Muscle layer of colon (tissue), 2 donors: ENCODE results near the gene STMN3.
"Not testable (repeated sequence)": the region's sequence is repeated elsewhere in the genome, so short reads cannot be mapped to it uniquely, and the experiment has no call there.

Experiments
- H3K27ac ChIP-seq: one replicate; pipeline ENCODE4 v1.7.0; 2013; ENCODE audit warnings: low read depth, mild to moderate bottlenecking, low read length, moderate library complexity
- H3K27me3 ChIP-seq, 2 donors: one replicate each; pipeline ENCODE4 v1.7.0; 2013; ENCODE audit warnings: low read length in 2 of 2, mild to moderate bottlenecking in 2 of 2; ENCODE audit not compliant: insufficient read depth in 2 of 2, control insufficient read depth in 1 of 2
- H3K36me3 ChIP-seq: one replicate; pipeline ENCODE4 v1.7.0; 2013; ENCODE audit warnings: mild to moderate bottlenecking, low read length; ENCODE audit not compliant: insufficient read depth
- H3K4me1 ChIP-seq: one replicate; pipeline ENCODE4 v1.7.0; 2013; ENCODE audit warnings: mild to moderate bottlenecking, low read length; ENCODE audit not compliant: insufficient read depth
- H3K4me3 ChIP-seq, 2 donors: one replicate each; pipeline ENCODE4 v1.7.0; 2013; ENCODE audit warnings: low read length in 2 of 2, low read depth in 1 of 2, mild to moderate bottlenecking in 1 of 2, moderate library complexity in 1 of 2
- H3K9ac ChIP-seq: one replicate; pipeline ENCODE4 v1.7.0; 2013; ENCODE audit warnings: low read length
- H3K9me3 ChIP-seq: one replicate; pipeline ENCODE4 v1.7.0; 2013; ENCODE audit warnings: mild to moderate bottlenecking, low read length
- donor health status: abdominal sarcoma.
- donor health status: Adenocarcinoma of cecum.

The STMN3 gene

DNA sequence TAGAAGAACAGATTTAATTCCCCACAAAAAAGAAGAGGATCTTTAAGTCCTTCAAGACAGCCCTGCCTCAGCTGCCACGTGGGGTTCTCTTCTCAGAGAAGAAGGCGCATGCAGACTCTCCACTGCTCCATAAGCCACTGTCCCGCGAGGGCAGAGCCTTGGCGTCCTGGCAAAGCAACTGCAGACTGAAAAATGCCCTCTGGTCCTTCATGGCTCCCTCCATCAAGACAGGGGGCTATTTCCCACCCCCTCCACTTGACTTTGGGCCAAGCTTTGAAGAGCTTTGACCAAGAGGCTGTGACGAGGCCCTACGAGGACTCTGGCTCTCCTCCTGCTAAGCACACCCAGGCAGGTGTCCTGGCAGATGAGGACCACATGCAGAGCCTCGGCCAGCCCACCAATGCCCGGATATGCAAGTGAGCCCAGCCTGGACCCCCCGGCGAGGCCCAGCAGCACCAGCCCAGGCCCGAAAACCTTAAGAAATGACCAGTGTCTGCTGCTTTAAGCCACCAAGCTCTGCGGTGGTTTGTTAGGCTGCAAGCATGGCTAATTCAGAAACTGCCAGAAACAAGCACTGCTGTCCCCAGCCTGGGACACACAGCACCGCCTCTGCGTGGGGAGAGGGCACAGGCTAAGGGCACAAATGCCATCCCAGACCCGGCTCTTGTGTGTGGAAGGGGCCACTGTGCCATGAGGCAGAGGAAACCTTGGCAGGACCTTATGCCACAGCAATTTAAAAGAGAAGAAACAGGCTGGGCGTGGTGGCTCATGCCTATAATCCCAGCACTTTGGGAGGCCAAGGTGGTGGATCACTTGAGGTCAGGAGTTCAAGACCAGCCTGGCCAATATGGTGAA is 42.4 kb downstream of the STMN3 start:
- H3K9me3 ChIP-seq = no peaks in the 10 kb centered on the region
- no peak overlapping the region for H3K9ac ChIP-seq
- no peaks in the 10 kb centered on the region for H3K36me3 ChIP-seq
- no peak overlapping the region for H3K4me3 ChIP-seq
- H3K27ac ChIP-seq = no peak overlapping the region
- no peaks in the 10 kb centered on the region for H3K4me1 ChIP-seq
- no peaks in the 10 kb centered on the region for H3K27me3 ChIP-seq

- Histone ChIP-seq H3K9me3 (no peaks in the 10 kb centered on the region), H3K36me3 (peaks cover 12% of the 10 kb centered on the region), H3K27me3 (no peaks in the 10 kb centered on the region), H3K4me3 (no peak overlapping the region), H3K27ac (no peak overlapping the region), H3K4me1 (no peaks in the 10 kb centered on the region), H3K9ac (no peak overlapping the region)
Observed at GRCh38 chr20:63606686-63607085, 46.5 kb downstream of the STMN3 start.

GRCh38 chr20:63602321-63602720 is 50.9 kb downstream of the STMN3 start:
- H3K27me3 ChIP-seq = no peaks in the 10 kb centered on the region
- H3K4me1 ChIP-seq = no peaks in the 10 kb centered on the region
- H3K4me3 ChIP-seq = no peak overlapping the region
- peaks cover 31% of the 10 kb centered on the region for H3K36me3 ChIP-seq
- no peak overlapping the region for H3K27ac ChIP-seq
- H3K9ac ChIP-seq = no peak overlapping the region
- no peaks in the 10 kb centered on the region for H3K9me3 ChIP-seq

DNA sequence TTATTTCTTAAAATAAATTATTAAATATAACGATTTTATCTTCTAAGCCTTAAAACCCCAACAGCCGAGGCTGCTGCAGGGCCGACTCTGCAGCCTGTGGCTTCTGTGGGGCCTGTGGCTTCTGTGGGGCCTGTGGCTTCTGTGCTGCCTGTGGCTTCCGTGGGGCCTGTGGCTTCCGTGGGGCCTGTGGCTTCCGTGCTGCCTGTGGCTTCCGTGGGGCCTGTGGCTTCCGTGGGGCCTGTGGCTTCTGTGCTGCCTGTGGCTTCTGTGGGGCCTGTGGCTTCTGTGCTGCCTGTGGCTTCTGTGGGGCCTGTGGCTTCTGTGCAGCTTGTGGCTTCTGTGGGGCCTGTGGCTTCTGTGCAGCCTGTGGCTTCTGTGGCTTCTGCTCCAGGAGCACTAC is 51.5 kb downstream of the STMN3 start:
- H3K9me3 ChIP-seq, H3K9ac ChIP-seq, H3K4me1 ChIP-seq, H3K27ac ChIP-seq, H3K4me3 ChIP-seq, H3K27me3 ChIP-seq: not testable (repeated sequence)
- peaks cover 35% of the 10 kb centered on the region for H3K36me3 ChIP-seq

DNA sequence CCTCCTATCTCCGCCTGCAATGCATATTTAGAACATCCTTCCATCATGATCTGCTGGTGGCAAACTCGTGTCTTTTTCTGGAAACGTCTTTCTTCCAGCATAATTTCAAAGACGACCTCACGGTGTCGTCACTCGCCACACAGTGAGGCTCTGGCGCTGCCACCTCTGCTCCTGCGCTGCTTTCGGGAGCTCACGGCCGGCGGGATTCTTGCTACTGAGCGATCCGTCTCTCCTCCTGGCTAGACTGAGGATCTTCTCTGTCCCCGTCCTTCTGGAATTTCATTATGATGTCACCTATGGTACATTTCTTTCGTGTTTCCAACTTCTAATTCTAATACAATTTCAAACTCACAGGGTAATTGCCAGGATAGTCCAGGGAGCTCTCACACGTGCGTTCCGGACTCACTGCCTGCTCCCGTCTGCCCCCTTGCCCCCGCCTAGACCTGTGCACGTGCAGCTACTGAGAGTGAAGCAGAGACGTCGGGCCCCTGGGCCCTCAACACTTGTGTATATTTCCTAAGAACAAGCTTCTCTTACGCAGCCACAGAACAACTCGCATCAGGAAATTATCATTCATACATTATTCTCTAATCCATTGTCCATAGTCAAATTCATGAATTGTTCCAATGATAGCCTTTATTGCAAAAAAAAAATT is 53.7 kb downstream of the STMN3 start:
- H3K9me3 ChIP-seq = no peaks in the 10 kb centered on the region
- no peaks in the 10 kb centered on the region for H3K27me3 ChIP-seq
- H3K9ac ChIP-seq = no peak overlapping the region
- no peak overlapping the region for H3K27ac ChIP-seq
- no peaks in the 10 kb centered on the region for H3K4me1 ChIP-seq
- H3K4me3 ChIP-seq = no peak overlapping the region
- H3K36me3 ChIP-seq = peaks cover 35% of the 10 kb centered on the region

DNA sequence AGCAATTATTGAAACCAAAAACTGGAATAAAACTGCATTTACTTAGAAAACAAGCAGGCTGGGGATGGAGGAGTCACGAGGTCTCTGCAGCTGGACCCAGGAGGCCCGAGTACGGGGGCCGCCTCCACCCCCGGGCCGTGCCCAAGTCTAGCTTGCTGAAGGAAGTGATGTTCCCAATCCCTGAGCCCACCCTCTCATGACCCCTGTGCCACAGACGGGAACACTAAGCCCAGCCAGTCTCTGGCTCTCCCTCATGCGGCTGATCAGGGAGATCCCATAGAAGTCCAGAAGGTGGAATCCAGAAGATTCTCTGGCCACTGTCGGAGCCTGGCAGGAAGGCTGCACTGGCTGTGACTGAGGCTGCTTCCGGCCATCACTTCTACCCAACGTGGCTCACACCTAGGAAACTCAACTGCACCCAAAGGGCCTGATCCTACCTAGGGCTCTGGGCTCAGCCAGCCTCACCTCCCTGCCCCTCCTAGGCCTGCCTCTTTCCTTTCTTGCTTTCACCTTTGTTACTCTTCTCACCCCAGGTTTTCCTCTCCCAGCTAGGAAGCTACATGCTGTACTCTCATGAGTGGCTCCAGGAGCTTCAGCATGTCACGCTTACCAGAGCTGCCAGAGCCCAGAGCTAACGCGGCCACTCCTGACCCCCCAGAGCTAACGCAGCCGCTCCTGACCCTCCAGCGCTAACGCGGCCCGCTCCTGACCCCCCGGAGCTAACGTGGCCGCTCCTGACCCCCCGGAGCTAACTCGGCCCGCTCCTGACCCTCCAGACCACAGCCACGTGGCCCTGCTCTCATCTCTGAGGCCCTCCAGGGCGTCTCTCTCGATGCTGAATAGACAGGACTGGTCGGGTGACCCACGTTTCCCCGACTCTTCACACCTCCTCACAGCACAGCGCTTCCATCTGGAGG is 54.5 kb downstream of the STMN3 start:
- Histone ChIP-seq H3K27me3 (no peaks in the 10 kb centered on the region), H3K9ac (no peak overlapping the region), H3K27ac (no peak overlapping the region), H3K4me3 (no peak overlapping the region), H3K4me1 (no peaks in the 10 kb centered on the region), H3K9me3 (no peaks in the 10 kb centered on the region), H3K36me3 (peaks cover 35% of the 10 kb centered on the region)

DNA sequence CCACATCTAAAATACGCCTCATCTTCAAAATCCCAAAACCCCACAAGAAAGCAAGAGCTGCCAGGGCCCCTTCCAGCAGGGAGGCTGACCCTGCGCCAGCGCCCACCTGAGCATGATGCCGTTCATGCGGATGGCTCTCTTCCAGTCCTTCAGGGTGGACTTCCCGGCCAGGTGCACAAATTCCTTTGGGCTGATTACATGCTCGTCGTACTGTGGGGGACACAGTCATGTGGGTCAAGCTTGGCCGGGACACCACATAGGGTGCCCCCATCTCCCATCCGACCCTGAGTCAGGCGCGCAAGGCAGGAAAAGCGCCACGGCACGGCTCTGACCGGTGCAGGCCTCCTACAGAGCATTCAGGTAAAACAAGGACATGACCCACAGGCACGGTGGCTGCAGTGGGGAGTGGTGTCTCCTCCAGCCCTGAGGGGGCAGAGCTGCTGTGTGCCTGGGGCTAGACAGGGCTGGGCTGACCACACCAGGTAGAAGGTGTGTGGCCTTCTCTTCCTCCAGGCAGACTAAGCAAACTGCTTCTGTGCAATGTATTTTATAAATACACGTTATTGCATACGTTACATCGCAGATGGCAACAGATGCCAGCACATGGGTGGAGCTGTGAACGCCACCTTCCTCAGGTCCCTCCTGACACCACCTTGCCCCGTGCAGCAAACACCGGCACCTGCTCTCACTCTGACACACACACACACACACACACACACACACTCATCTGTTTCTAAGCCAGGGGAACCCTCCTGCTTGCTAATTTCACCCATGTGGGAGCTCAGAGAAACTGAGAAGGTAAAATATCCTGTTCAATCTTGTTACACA is 55.4 kb downstream of the STMN3 start:
- Histone ChIP-seq H3K4me3 (no peak overlapping the region), H3K9ac (no peak overlapping the region), H3K27me3 (no peaks in the 10 kb centered on the region), H3K36me3 (peaks cover 35% of the 10 kb centered on the region), H3K9me3 (no peaks in the 10 kb centered on the region), H3K27ac (no peak overlapping the region), H3K4me1 (no peaks in the 10 kb centered on the region)

- no peaks in the 10 kb centered on the region for H3K9me3 ChIP-seq
- no peak overlapping the region for H3K9ac ChIP-seq
- H3K36me3 ChIP-seq = peaks cover 39% of the 10 kb centered on the region
- H3K27me3 ChIP-seq = no peaks in the 10 kb centered on the region
- no peak overlapping the region for H3K4me3 ChIP-seq
- H3K27ac ChIP-seq = no peak overlapping the region
- no peaks in the 10 kb centered on the region for H3K4me1 ChIP-seq
Observed at GRCh38 chr20:63596423-63596822, 56.8 kb downstream of the STMN3 start.

DNA sequence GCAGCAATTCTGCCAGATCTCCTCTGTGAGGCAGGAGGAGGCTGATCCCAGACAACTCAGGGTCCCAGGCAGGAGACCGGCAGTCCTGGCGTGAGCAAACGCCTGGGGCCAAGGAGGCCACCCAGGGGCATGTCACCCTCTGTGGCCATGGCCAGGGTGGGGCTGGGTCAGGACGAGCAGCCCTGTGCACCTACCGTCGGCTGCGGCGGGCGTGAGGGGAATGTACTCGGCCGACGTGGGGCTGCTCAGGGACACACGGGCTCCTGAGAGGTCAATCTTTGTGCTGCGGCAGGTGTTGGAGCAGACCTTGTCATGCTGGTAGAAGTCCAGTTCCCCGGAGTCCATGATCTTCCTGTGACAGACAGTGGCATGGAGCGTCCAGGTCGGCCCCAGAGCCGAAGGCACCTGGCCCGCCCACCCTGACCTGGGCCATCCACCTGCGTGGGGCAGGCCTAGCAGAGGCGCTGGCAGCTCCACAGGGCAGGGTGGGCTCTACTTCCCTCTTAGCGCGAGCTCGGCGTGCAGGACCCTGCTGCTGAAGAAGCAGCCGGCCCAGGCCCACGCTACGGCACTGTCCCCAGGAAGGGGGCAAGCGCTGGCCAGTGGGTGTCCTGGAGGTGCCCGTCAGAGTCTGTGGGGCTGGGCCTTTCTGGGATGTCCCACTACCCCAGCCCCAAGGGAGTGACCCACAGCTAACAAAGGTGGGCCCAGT is 57.7 kb downstream of the STMN3 start:
- H3K9ac ChIP-seq = no peak overlapping the region
- no peaks in the 10 kb centered on the region for H3K27me3 ChIP-seq
- no peaks in the 10 kb centered on the region for H3K4me1 ChIP-seq
- H3K27ac ChIP-seq = no peak overlapping the region
- no peak overlapping the region for H3K4me3 ChIP-seq
- no peaks in the 10 kb centered on the region for H3K9me3 ChIP-seq
- H3K36me3 ChIP-seq = peaks cover 34% of the 10 kb centered on the region

GRCh38 chr20:63594043-63594561 is 59.1 kb downstream of the STMN3 start:
- Histone ChIP-seq H3K9me3 (no peaks in the 10 kb centered on the region), H3K36me3 (peaks cover 22% of the 10 kb centered on the region), H3K27me3 (no peaks in the 10 kb centered on the region), H3K4me1 (no peaks in the 10 kb centered on the region), H3K9ac (no peak overlapping the region), H3K27ac (no peak overlapping the region), H3K4me3 (no peak overlapping the region)
